Renal cortical epithelial cell (primary cell): ENCODE data around the gene KRTAP21-2. TPM values are rescaled to one million over a fixed set of nuclear protein-coding genes. Genes with fewer than 3 reads are reported as not detected.
"Not testable (repeated sequence)": the region's sequence is repeated elsewhere in the genome, so short reads cannot be mapped to it uniquely, and the experiment has no call there.

Source experiments
- DNase-seq: peaks from one replicate; pipeline ENCODE4 v3.0.0-alpha.2; 2011; ENCODE audit warnings: low read depth
- total RNA-seq: library from RNA; depleted of rRNA; stranded (reverse); fragments of >200 nt; gene quantifications from 2 replicates; pipeline ENCODE4 v1.2.3, GENCODE V29; 2014

KRTAP21-2 gene
- not detected in 2 replicates for total RNA-seq

GRCh38 chr21:30747159-30747558, at the start of gene KRTAP21-2:
TSS of gene KRTAP21-2 (minus strand) at chr21:30747259. CDS start at chr21:30747202, 57 bp downstream.
- no peak for DNase-seq

GRCh38 chr21:30793581-30794314, 46.7 kb upstream of the KRTAP21-2 start:
- DNase-seq, result no peak

GRCh38 chr21:30779249-30779648, 32.2 kb upstream of the KRTAP21-2 start:
- no peak for DNase-seq

GRCh38 chr21:30769724-30770431, 22.8 kb upstream of the KRTAP21-2 start:
- DNase-seq, result no peak

- DNase-seq, result no peak
These were observed 13.7 kb upstream of the KRTAP21-2 start for GRCh38 chr21:30760776-30761175.

- no peak for DNase-seq
These were observed 11.2 kb upstream of the KRTAP21-2 start for GRCh38 chr21:30758306-30758705.

- not testable (repeated sequence) for DNase-seq
These were observed 8.3 kb upstream of the KRTAP21-2 start, which contains the start of gene KRTAP21-1 for GRCh38 chr21:30755328-30755727. TSS of gene KRTAP21-1 (minus strand) at chr21:30755428. CDS start at chr21:30755378, 50 bp downstream.

- no peak for DNase-seq
These were observed 6.6 kb downstream of the KRTAP21-2 start for GRCh38 chr21:30740462-30740861.

GRCh38 chr21:30733026-30733425, 14.0 kb downstream of the KRTAP21-2 start:
- DNase-seq, result no peak

GRCh38 chr21:30726726-30727125, 20.3 kb downstream of the KRTAP21-2 start:
- DNase-seq, result no peak

- DNase-seq, result no peak
These were observed 27.7 kb downstream of the KRTAP21-2 start for GRCh38 chr21:30719401-30719800.

GRCh38 chr21:30718239-30718909, 28.7 kb downstream of the KRTAP21-2 start, which contains the start of gene KRTAP21-3:
TSS of gene KRTAP21-3 (minus strand) at chr21:30718777. CDS start at chr21:30718759, 18 bp downstream.
- no peak for DNase-seq

GRCh38 chr21:30717105-30717504, 30.0 kb downstream of the KRTAP21-2 start:
- DNase-seq, result no peak

GRCh38 chr21:30714946-30715345, 32.1 kb downstream of the KRTAP21-2 start:
- no peak for DNase-seq

GRCh38 chr21:30714456-30714855, 32.6 kb downstream of the KRTAP21-2 start:
- no peak for DNase-seq

- DNase-seq, result no peak
These were observed 33.3 kb downstream of the KRTAP21-2 start for GRCh38 chr21:30713766-30714165.

- DNase-seq, result no peak
These were observed 36.6 kb downstream of the KRTAP21-2 start for GRCh38 chr21:30710499-30710898.

GRCh38 chr21:30707409-30707808, 39.6 kb downstream of the KRTAP21-2 start:
- DNase-seq, result no peak
